ENCODE data around the gene AKAP13. TPM values are rescaled to one million over a fixed set of nuclear protein-coding genes. Genes with fewer than 3 reads are reported as not detected.

Gene AKAP13
- total and polyA plus RNA-seq, 7 donors: 21.6 to 142 (median 98.5) TPM

GRCh38 chr15:85592148-85592547 is 211.7 kb downstream of the AKAP13 start:
- Histone ChIP-seq H3K9me3 (no peaks in the 10 kb centered on the region), H3K36me3 (no peaks in the 10 kb centered on the region), H3K4me1 (peaks cover 0 to 39% (median 29%) of the 10 kb centered on the region in 4 donors), H3K4me3 (no peak overlapping the region), H3K27ac (peak overlapping the region in 3 of 4 donors; percentile 39 to 46 (median 43)), H3K27me3 (no peaks in the 10 kb centered on the region)
- DNase-seq: no peak
- intact Hi-C loops (cut with DNase I): no loop called here
- 68 to 72% methylated on average over 3 of the region's 3 CpGs for WGBS, 2 donors
- TF ChIP-seq EP300 (IDR thresholded peaks at IDR 0.05) (no peak), POLR2AphosphoS5 (IDR thresholded peaks at IDR 0.05) (peak in 1 of 4 donors; percentile 25)

GRCh38 chr15:85593809-85594445 is 213.5 kb downstream of the AKAP13 start:
- intact Hi-C loops (cut with DNase I): loop anchor here (2.0 kb wide), 1 partner anchor 23 kb away; no protein-coding TSS in a partner anchor
- 96 to 97% methylated on average over 1 of the region's 1 CpG for WGBS, 2 donors
- Histone ChIP-seq H3K27me3 (no peaks in the 10 kb centered on the region), H3K36me3 (no peaks in the 10 kb centered on the region), H3K4me3 (no peak overlapping the region), H3K4me1 (peaks cover 0 to 43% (median 31%) of the 10 kb centered on the region in 4 donors), H3K9me3 (no peaks in the 10 kb centered on the region), H3K27ac (no peak overlapping the region)
- DNase-seq: no peak
- TF ChIP-seq CTCF (IDR thresholded peaks at IDR 0.05) (no peak), EP300 (IDR thresholded peaks at IDR 0.05) (no peak), POLR2AphosphoS5 (IDR thresholded peaks at IDR 0.05) (no peak), POLR2A (IDR thresholded peaks at IDR 0.05) (no peak)

GRCh38 chr15:85595804-85596536 is 215.6 kb downstream of the AKAP13 start:
- H3K27me3 ChIP-seq: no peaks in the 10 kb centered on the region
- H3K4me3 ChIP-seq: no peak overlapping the region
- no peaks in the 10 kb centered on the region for H3K9me3 ChIP-seq
- no peak for TF ChIP-seq POLR2AphosphoS5 (IDR thresholded peaks at IDR 0.05)
- TF ChIP-seq POLR2A (IDR thresholded peaks at IDR 0.05): no peak
- no peak for TF ChIP-seq CTCF (IDR thresholded peaks at IDR 0.05)
- no peak for TF ChIP-seq EP300 (IDR thresholded peaks at IDR 0.05)
- H3K36me3 ChIP-seq: no peaks in the 10 kb centered on the region
- 93 to 97% methylated on average over 4 of the region's 4 CpGs for WGBS, 2 donors
- intact Hi-C loops (cut with DNase I): loop anchor here (2.0 kb wide), 1 partner anchor 21 kb away; no protein-coding TSS in a partner anchor
- no peak overlapping the region for H3K27ac ChIP-seq
- H3K4me1 ChIP-seq: peaks cover 0 to 34% (median 19%) of the 10 kb centered on the region in 4 donors
- DNase-seq: no peak

- Histone ChIP-seq H3K27me3 (no peaks in the 10 kb centered on the region), H3K27ac (peak overlapping the region in 1 of 4 donors; percentile 64), H3K36me3 (no peaks in the 10 kb centered on the region), H3K9me3 (no peaks in the 10 kb centered on the region), H3K4me1 (peaks cover 0 to 32% (median 15%) of the 10 kb centered on the region in 4 donors), H3K4me3 (no peak overlapping the region)
- intact Hi-C loops (cut with DNase I): no loop called here
- TF ChIP-seq POLR2AphosphoS5 (IDR thresholded peaks at IDR 0.05): no peak
- no peak for TF ChIP-seq POLR2A (IDR thresholded peaks at IDR 0.05)
- TF ChIP-seq EP300 (IDR thresholded peaks at IDR 0.05): no peak
- no peak for TF ChIP-seq CTCF (IDR thresholded peaks at IDR 0.05)
- 45 to 86% methylated on average over 2 of the region's 2 CpGs for WGBS, 2 donors
- DNase-seq: no peak
Observed at GRCh38 chr15:85597155-85597815, 216.9 kb downstream of the AKAP13 start.

GRCh38 chr15:85598219-85598618 is 217.8 kb downstream of the AKAP13 start:
- Histone ChIP-seq H3K4me1 (peaks cover 0 to 28% (median 12%) of the 10 kb centered on the region in 4 donors), H3K27me3 (no peaks in the 10 kb centered on the region), H3K27ac (peak overlapping the region; percentile 3 to 64 (median 30)), H3K9me3 (no peaks in the 10 kb centered on the region), H3K36me3 (peaks cover 0 to 2% (median 0%) of the 10 kb centered on the region in 4 donors), H3K4me3 (no peak overlapping the region)
- no peak for DNase-seq
- intact Hi-C loops (cut with DNase I): no loop called here
- 85 to 92% methylated on average over 4 of the region's 4 CpGs for WGBS, 2 donors
- no peak for TF ChIP-seq POLR2A (IDR thresholded peaks at IDR 0.05)
- no peak for TF ChIP-seq POLR2AphosphoS5 (IDR thresholded peaks at IDR 0.05)
- no peak for TF ChIP-seq CTCF (IDR thresholded peaks at IDR 0.05)
- TF ChIP-seq EP300 (IDR thresholded peaks at IDR 0.05): no peak
